ENCODE data around the gene TMED10.

- no peak for TF ChIP-seq MXI1 (conservative IDR thresholded peaks at IDR 0.05; ENCODE audit: poor library complexity, severe bottlenecking)
- TF ChIP-seq SMC3 (conservative IDR thresholded peaks at IDR 0.05; ENCODE audit: poor library complexity) = no peak
- no peak for TF ChIP-seq POLR2AphosphoS5 (IDR thresholded peaks at IDR 0.05)
- TF ChIP-seq CTCF (IDR thresholded peaks at IDR 0.05; ENCODE audit: poor library complexity, severe bottlenecking) = no peak
- no peak for TF ChIP-seq REST (IDR thresholded peaks at IDR 0.05; ENCODE audit: borderline replicate concordance)
- TF ChIP-seq EZH2 (IDR thresholded peaks at IDR 0.05; ENCODE audit: borderline replicate concordance, insufficient read depth, low read length, poor library complexity, severe bottlenecking) = no peak
- TF ChIP-seq EP300 (conservative IDR thresholded peaks at IDR 0.05; ENCODE audit: poor library complexity, severe bottlenecking) = no peak
These were observed 14.7 kb upstream of the TMED10 start for GRCh38 chr14:75191100-75191499.
